Left lung (tissue), 14 donors: ENCODE data around the gene LSG1. TPM values are rescaled to one million over a fixed set of nuclear protein-coding genes. Genes with fewer than 3 reads are reported as not detected.

Source experiments
- ATAC-seq: fragments of 200-7000 bp; cut with Tn5 transposase; one replicate; pipeline ENCODE4 v1.9.1; 2020; ENCODE audit warnings: moderate library complexity
- DNase-seq, 4 donors: peaks; one replicate each; pipeline ENCODE4 v3.0.0-alpha.2; 2013 to 2020
- H3K27ac ChIP-seq, 2 donors: fragments of 200-600 bp; sonication (generic) in 1 of 2; one replicate each; pipeline versions ENCODE4 v1.5.0 to v1.8.0; 2020 to 2021
- H3K27me3 ChIP-seq, 2 donors: fragments of 200-600 bp; sonication (generic) in 1 of 2; one replicate each; pipeline versions ENCODE4 v1.5.0 to v1.8.0; 2020 to 2021
- H3K36me3 ChIP-seq, 2 donors: fragments of 200-600 bp; sonication (generic) in 1 of 2; one replicate each; pipeline versions ENCODE4 v1.5.0 to v1.8.0; 2020 to 2021
- H3K4me1 ChIP-seq, 2 donors: fragments of 200-600 bp; one replicate each; pipeline ENCODE4 v1.8.0; 2021
- H3K4me3 ChIP-seq, 2 donors: fragments of 200-600 bp; sonication (generic) in 1 of 2; one replicate each; pipeline versions ENCODE4 v1.5.0 to v1.8.0; 2020 to 2021; ENCODE audit warnings: mild to moderate bottlenecking in 1 of 2
- H3K9me3 ChIP-seq, 2 donors: fragments of 200-600 bp; sonication (generic) in 1 of 2; one replicate each; pipeline versions ENCODE4 v1.5.0 to v1.8.0; 2020 to 2021
- CTCF ChIP-seq, 2 donors: fragments of 200-600 bp; sonication (generic) in 1 of 2; IDR thresholded peaks; one replicate each; pipeline versions ENCODE4 v1.5.0 to v1.8.0; 2021; ENCODE audit warnings: antibody characterized with exemption in 2 of 2
- intact Hi-C, 2 donors: fragments of 100-400 bp; cut with DNase I; formaldehyde crosslinking; loops; one replicate each; pipeline versions ENCODE4 v1.11.2 to v1.14.2; 2022
- long read RNA-seq, 12 donors: library from polyadenylated mRNA in 2 of 12; unstranded in 2 of 12; transcript quantifications; one replicate each; pipeline ENCODE4 v2.0.0 and lab custom pipeline, GENCODE V29; 2019 to 2026
- polyA plus RNA-seq, 6 donors: library from polyadenylated mRNA; unstranded; fragments of 120-200 nt; gene quantifications; one replicate each; pipeline ENCODE4 v1.2.1, GENCODE V29; 2013; ENCODE audit not compliant: insufficient read length in 6 of 6
- total RNA-seq, 2 donors: library from RNA; stranded (reverse); fragmentation: NEBNext Ultra II Directional; extraction: Animal tissue kit (Norgen Biotek cat#: 25700); gene quantifications; one replicate each; pipeline ENCODE4 v1.2.1, GENCODE V29; 2021
- donor health status: DM: no; HTN: yes; CAD: no.
- donor health status: DM: no; HTN: no; CAD: no.

Gene LSG1
- total RNA-seq: 10 to 100 TPM; 18.2 to 27.8 TPM
- polyA plus RNA-seq: 10 to 100 TPM; 45.0 to 74.0 (median 48.8) TPM
- long read RNA-seq, donor 1, transcript LSG1-201 (14 exons, 3,572 nt): major isoform, 5 of 6 reads
- long read RNA-seq, donor 1, partial matches to known transcripts: 0 of 6 reads
- long read RNA-seq, donor 1, other reads (novel, unspliced or antisense): 0 of 6 reads
- long read RNA-seq, donor 2, partial matches to known transcripts: 7 of 16 reads
- long read RNA-seq, donor 2, other reads (novel, unspliced or antisense): 0 of 16 reads
- long read RNA-seq, donor 3, transcript LSG1-201 (14 exons, 3,572 nt): major isoform, 6 of 6 reads
- long read RNA-seq, donor 3, partial matches to known transcripts: 0 of 6 reads
- long read RNA-seq, donor 3, other reads (novel, unspliced or antisense): 0 of 6 reads
- long read RNA-seq, donor 4, partial matches to known transcripts: 14 of 19 reads
- long read RNA-seq, donor 4, other reads (novel, unspliced or antisense): 2 of 19 reads
- long read RNA-seq, donor 5, partial matches to known transcripts: 0 of 5 reads
- long read RNA-seq, donor 5, other reads (novel, unspliced or antisense): 0 of 5 reads
- long read RNA-seq, donor 6, partial matches to known transcripts: 0 of 6 reads
- long read RNA-seq, donor 6, other reads (novel, unspliced or antisense): 0 of 6 reads
- long read RNA-seq, donor 7, partial matches to known transcripts: 0 of 5 reads
- long read RNA-seq, donor 7, other reads (novel, unspliced or antisense): 0 of 5 reads
- long read RNA-seq, donor 8, transcript LSG1-201 (14 exons, 3,572 nt): major isoform, 6 of 10 reads
- long read RNA-seq, donor 8, partial matches to known transcripts: 0 of 10 reads
- long read RNA-seq, donor 8, other reads (novel, unspliced or antisense): 0 of 10 reads
- long read RNA-seq, donor 9: 0 reads
- long read RNA-seq, donor 10, transcript LSG1-201 (14 exons, 3,572 nt): major isoform, 5 of 15 reads
- long read RNA-seq, donor 10, partial matches to known transcripts: 9 of 15 reads
- long read RNA-seq, donor 10, other reads (novel, unspliced or antisense): 1 of 15 reads
- long read RNA-seq, donor 11, partial matches to known transcripts: 0 of 7 reads
- long read RNA-seq, donor 11, other reads (novel, unspliced or antisense): 0 of 7 reads
- long read RNA-seq, donor 12, partial matches to known transcripts: 0 of 4 reads
- long read RNA-seq, donor 12, other reads (novel, unspliced or antisense): 0 of 4 reads

GRCh38 chr3:194671900-194672808 lies at the start of gene LSG1:
Gene LSG1, minus strand, starts transcription at chr3:194672191. Its CDS starts 29 bp downstream, at chr3:194672162.
- no peaks in the 10 kb centered on the region for H3K27me3 ChIP-seq
- ATAC-seq (peak; percentile 99), DNase-seq (peak; percentile 93 to 97 (median 96))
- peaks cover 8 to 28% of the 10 kb centered on the region in 2 donors for H3K4me1 ChIP-seq
- no peak for TF ChIP-seq CTCF (IDR thresholded peaks at IDR 0.05)
- H3K27ac ChIP-seq: peak within 1 kb of the TSS; percentile 89 to 93
- H3K4me3 ChIP-seq: peak within 1 kb of the TSS; percentile 50 to 79
- intact Hi-C loops: no loop called here
- H3K9me3 ChIP-seq: no peaks in the 10 kb centered on the region
- peaks cover 0 to 17% of the 10 kb centered on the region in 2 donors for H3K36me3 ChIP-seq

- no peaks in the 10 kb centered on the region for H3K27me3 ChIP-seq
- intact Hi-C loops: no loop called here
- no peaks in the 10 kb centered on the region for H3K4me1 ChIP-seq
- H3K9me3 ChIP-seq: no peaks in the 10 kb centered on the region
- DNase-seq (no peak), ATAC-seq (peak; percentile 95)
- H3K27ac ChIP-seq: no peak overlapping the region
- H3K4me3 ChIP-seq: no peak overlapping the region
- no peaks in the 10 kb centered on the region for H3K36me3 ChIP-seq
- TF ChIP-seq CTCF (IDR thresholded peaks at IDR 0.05): no peak
Measured at GRCh38 chr3:194720048-194720447, 48.1 kb upstream of the LSG1 start.

- no peak for TF ChIP-seq CTCF (IDR thresholded peaks at IDR 0.05)
- no peak for DNase-seq
- Histone ChIP-seq H3K27ac (no peak overlapping the region), H3K36me3 (no peaks in the 10 kb centered on the region), H3K27me3 (no peaks in the 10 kb centered on the region), H3K9me3 (no peaks in the 10 kb centered on the region), H3K4me3 (no peak overlapping the region), H3K4me1 (no peaks in the 10 kb centered on the region)
- ATAC-seq: no peak
- intact Hi-C loops: no loop called here
Measured at GRCh38 chr3:194718079-194718478, 46.1 kb upstream of the LSG1 start.

GRCh38 chr3:194715022-194715800 lies 43.2 kb upstream of the LSG1 start:
- DNase-seq (no peak), ATAC-seq (no peak)
- TF ChIP-seq CTCF (IDR thresholded peaks at IDR 0.05): no peak
- Histone ChIP-seq H3K4me3 (no peak overlapping the region), H3K9me3 (no peaks in the 10 kb centered on the region), H3K36me3 (no peaks in the 10 kb centered on the region), H3K27me3 (no peaks in the 10 kb centered on the region), H3K4me1 (no peaks in the 10 kb centered on the region), H3K27ac (no peak overlapping the region)
- intact Hi-C loops: no loop called here
